Upper lobe of left lung (tissue), 6 donors: ENCODE data around the gene NUDT6. TPM values are rescaled to one million over a fixed set of nuclear protein-coding genes. Genes with fewer than 3 reads are reported as not detected.

Experiments used
- ATAC-seq, 2 donors: fragments of 200-7000 bp; cut with Tn5 transposase; one replicate each; pipeline ENCODE4 v1.9.1; 2022; ENCODE audit warnings: mild to moderate bottlenecking in 2 of 2, moderate library complexity in 2 of 2; ENCODE audit not compliant: low FRiP score in 2 of 2
- DNase-seq, 2 donors: peaks; one replicate each; pipeline ENCODE4 v3.0.0-alpha.2; 2019 to 2020
- H3K27ac ChIP-seq, 4 donors: fragments of 200-600 bp; sonication (generic); one replicate each; pipeline ENCODE4 v1.5.1; 2016 to 2019
- H3K27me3 ChIP-seq, 4 donors: fragments of 200-600 bp; sonication (generic); one replicate each; pipeline ENCODE4 v1.5.1; 2017 to 2019
- H3K36me3 ChIP-seq, 4 donors: fragments of 200-600 bp; sonication (generic); one replicate each; pipeline ENCODE4 v1.5.1; 2016 to 2019
- H3K4me1 ChIP-seq, 4 donors: fragments of 200-600 bp; sonication (generic); one replicate each; pipeline ENCODE4 v1.5.1; 2018 to 2019
- H3K4me3 ChIP-seq, 4 donors: fragments of 200-600 bp; sonication (generic); one replicate each; pipeline ENCODE4 v1.5.1; 2017 to 2019; ENCODE audit warnings: mild to moderate bottlenecking in 2 of 4, moderate library complexity in 1 of 4
- H3K9me3 ChIP-seq, 4 donors: fragments of 200-600 bp; sonication (generic); one replicate each; pipeline ENCODE4 v1.5.1; 2018 to 2019
- EP300 ChIP-seq, 4 donors: sonication (generic); formaldehyde crosslinking; IDR thresholded peaks; one replicate each; pipeline ENCODE4 v1.5.1; 2017; ENCODE audit warnings: antibody characterized with exemption in 4 of 4, control low read depth in 2 of 4
- POLR2A ChIP-seq, 4 donors: fragments of 450-650 bp; IDR thresholded peaks; one replicate each; pipeline ENCODE4 v1.5.1; 2016 to 2017; ENCODE audit warnings: antibody characterized with exemption in 4 of 4, mild to moderate bottlenecking in 2 of 4
- POLR2AphosphoS5 ChIP-seq, 2 donors: sonication (generic); formaldehyde crosslinking; IDR thresholded peaks; one replicate each; pipeline ENCODE4 v1.5.1; 2017; ENCODE audit warnings: antibody characterized with exemption in 2 of 2
- WGBS, 2 donors: methylation state at CpG; one replicate each; pipeline ENCODE4 v1.1.5; 2017 to 2018; 5-methylcytosine and 5-hydroxymethylcytosine counted together
- total RNA-seq, 6 donors: library from RNA; depleted of rRNA in 4 of 6; stranded (reverse); fragments of >200 nt in 4 of 6; gene quantifications; one replicate each; pipeline versions ENCODE4 v1.1.0 to v1.2.1, GENCODE V29; 2016 to 2021
- TF ChIP-seq, protein P1 (sequence below), 6 experiments: fragments of 450-650 bp in 4 of 6; fragments of 200-600 bp in 2 of 6; sonication (generic) in 2 of 6; IDR thresholded peaks; one replicate each; pipeline ENCODE4 v1.5.1; 2016 to 2019; ENCODE audit warnings: antibody characterized with exemption in 6 of 6
- donor health status: DM: no; HTN: no; CAD: no; lungs with moderate emphysema.
- donor health status: DM: no; HTN: yes; CAD: no; lungs with severe emphysema.

NUDT6 gene
- total RNA-seq, 6 donors from 2014 or later: 3.1 to 10.3 (median 6.3) TPM

DNA sequence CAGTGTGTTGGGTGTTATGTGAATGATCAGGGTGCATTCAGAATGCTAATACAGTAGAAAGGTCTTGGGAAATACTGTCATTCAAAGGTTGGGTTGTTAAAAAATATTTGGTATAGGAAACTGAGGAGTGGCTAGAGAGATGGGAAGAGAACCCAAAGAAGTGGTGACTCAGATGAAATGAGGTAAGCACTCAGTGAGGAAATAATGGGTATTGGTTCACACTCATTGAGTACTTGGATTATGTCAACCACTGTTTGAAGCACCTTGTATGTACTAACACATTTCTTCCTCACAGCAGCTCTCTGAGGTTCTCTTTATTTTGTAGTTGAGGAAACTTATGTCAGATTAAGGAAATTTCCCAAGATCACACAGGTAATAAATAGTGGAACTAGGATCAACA lies 40.8 kb upstream of the NUDT6 start:
- no peak for DNase-seq
- Histone ChIP-seq H3K36me3 (no peaks in the 10 kb centered on the region), H3K4me3 (no peak overlapping the region), H3K4me1 (peaks cover 0 to 4% (median 0%) of the 10 kb centered on the region in 4 donors), H3K9me3 (no peaks in the 10 kb centered on the region), H3K27ac (no peak overlapping the region), H3K27me3 (no peaks in the 10 kb centered on the region)
- TF ChIP-seq POLR2A (IDR thresholded peaks at IDR 0.05) (no peak), POLR2AphosphoS5 (IDR thresholded peaks at IDR 0.05) (no peak), EP300 (IDR thresholded peaks at IDR 0.05) (no peak)
- TF ChIP-seq, protein P1, sequence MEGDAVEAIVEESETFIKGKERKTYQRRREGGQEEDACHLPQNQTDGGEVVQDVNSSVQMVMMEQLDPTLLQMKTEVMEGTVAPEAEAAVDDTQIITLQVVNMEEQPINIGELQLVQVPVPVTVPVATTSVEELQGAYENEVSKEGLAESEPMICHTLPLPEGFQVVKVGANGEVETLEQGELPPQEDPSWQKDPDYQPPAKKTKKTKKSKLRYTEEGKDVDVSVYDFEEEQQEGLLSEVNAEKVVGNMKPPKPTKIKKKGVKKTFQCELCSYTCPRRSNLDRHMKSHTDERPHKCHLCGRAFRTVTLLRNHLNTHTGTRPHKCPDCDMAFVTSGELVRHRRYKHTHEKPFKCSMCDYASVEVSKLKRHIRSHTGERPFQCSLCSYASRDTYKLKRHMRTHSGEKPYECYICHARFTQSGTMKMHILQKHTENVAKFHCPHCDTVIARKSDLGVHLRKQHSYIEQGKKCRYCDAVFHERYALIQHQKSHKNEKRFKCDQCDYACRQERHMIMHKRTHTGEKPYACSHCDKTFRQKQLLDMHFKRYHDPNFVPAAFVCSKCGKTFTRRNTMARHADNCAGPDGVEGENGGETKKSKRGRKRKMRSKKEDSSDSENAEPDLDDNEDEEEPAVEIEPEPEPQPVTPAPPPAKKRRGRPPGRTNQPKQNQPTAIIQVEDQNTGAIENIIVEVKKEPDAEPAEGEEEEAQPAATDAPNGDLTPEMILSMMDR (IDR thresholded peaks at IDR 0.05): no peak
- no peak for ATAC-seq

DNA sequence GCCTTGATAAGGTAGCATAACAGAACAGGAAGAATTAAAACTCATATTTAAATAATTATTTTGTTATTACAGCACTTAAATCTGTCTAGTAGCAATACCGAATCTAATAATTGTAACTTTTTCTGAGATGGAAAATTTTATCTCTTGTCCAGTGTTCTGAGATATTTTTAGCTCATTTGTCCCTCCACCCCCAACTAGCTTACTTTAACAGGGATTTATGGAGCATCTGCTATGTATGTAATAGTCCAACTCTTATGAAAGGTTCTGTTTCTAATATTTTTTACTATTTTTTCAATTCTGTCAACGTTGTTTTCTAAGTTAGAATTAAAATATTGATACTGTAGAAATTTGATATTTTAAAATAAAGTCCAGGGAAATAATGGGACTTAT lies 38.2 kb upstream of the NUDT6 start:
- no peaks in the 10 kb centered on the region for H3K27me3 ChIP-seq
- H3K4me3 ChIP-seq: no peak overlapping the region
- DNase-seq: no peak
- H3K4me1 ChIP-seq: peaks cover 0 to 4% (median 0%) of the 10 kb centered on the region in 4 donors
- WGBS, 2 donors: 56 to 67% methylated on average over 2 of the region's 2 CpGs
- no peaks in the 10 kb centered on the region for H3K36me3 ChIP-seq
- H3K9me3 ChIP-seq: no peaks in the 10 kb centered on the region
- TF ChIP-seq, protein P1 (IDR thresholded peaks at IDR 0.05): no peak
- TF ChIP-seq POLR2AphosphoS5 (IDR thresholded peaks at IDR 0.05) (no peak), POLR2A (IDR thresholded peaks at IDR 0.05) (no peak), EP300 (IDR thresholded peaks at IDR 0.05) (no peak)
- H3K27ac ChIP-seq: no peak overlapping the region
- ATAC-seq: no peak

DNA sequence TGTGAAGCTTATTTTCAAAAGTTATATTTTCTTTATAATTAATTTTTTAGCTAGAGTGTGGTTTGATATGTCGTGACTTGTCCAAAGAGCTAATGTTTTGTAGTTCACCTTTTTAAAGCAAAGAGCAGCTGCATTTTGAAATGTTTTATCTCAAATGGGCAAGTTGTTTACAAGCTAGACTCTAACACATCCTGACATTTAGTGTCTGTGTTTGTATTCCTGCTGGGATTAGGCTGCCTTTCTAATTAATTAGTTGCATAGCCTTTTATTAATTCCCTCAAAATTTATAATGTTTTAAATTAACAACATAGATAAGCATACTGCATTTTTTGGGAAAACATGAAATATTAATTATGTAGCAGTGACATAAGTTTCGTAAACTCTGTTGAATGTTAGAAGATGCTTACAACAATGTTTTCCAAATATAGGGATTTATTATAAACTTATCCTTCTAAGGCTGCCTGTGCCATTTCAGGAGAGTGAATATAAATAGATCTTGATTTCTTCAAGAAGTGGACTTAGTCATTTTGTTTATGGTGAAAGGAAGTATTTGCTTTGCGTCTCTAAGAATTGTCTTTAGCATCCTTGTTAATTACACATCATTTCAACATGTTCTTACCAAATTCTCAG lies 37.7 kb upstream of the NUDT6 start:
- H3K36me3 ChIP-seq: no peaks in the 10 kb centered on the region
- H3K4me1 ChIP-seq: peaks cover 0 to 4% (median 0%) of the 10 kb centered on the region in 4 donors
- no peak for ATAC-seq
- DNase-seq: no peak
- no peak for TF ChIP-seq POLR2A (IDR thresholded peaks at IDR 0.05)
- TF ChIP-seq, protein P1 (IDR thresholded peaks at IDR 0.05): no peak
- TF ChIP-seq POLR2AphosphoS5 (IDR thresholded peaks at IDR 0.05): no peak
- no peak for TF ChIP-seq EP300 (IDR thresholded peaks at IDR 0.05)
- WGBS, 2 donors: 58 to 62% methylated on average over 3 of the region's 3 CpGs
- no peak overlapping the region for H3K4me3 ChIP-seq
- H3K27me3 ChIP-seq: no peaks in the 10 kb centered on the region
- H3K9me3 ChIP-seq: no peaks in the 10 kb centered on the region
- H3K27ac ChIP-seq: no peak overlapping the region

DNA sequence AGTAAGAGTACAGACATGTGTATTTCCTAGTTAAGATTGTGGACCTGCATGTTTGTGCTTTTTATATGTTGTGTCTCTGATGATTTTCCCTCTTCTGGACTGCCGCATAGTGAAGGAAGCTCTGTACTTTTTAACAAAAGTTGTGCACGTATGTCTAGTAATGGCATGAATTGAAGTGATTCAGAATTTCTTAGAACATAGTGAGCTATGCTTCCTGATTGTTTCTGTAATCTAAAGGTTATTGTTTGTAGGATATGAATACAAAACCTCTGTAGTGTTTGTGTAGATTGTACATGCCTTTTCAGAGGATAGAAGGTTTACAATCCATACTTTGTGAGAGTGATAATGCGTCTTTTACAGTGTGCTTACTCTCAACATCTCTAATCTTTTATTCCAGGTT lies 37.0 kb upstream of the NUDT6 start:
- no peak overlapping the region for H3K4me3 ChIP-seq
- no peaks in the 10 kb centered on the region for H3K27me3 ChIP-seq
- H3K27ac ChIP-seq: no peak overlapping the region
- TF ChIP-seq POLR2AphosphoS5 (IDR thresholded peaks at IDR 0.05) (no peak), EP300 (IDR thresholded peaks at IDR 0.05) (no peak), POLR2A (IDR thresholded peaks at IDR 0.05) (no peak)
- TF ChIP-seq, protein P1 (IDR thresholded peaks at IDR 0.05): no peak
- 76 to 77% methylated on average over 3 of the region's 3 CpGs for WGBS, 2 donors
- DNase-seq: no peak
- no peaks in the 10 kb centered on the region for H3K9me3 ChIP-seq
- H3K36me3 ChIP-seq: no peaks in the 10 kb centered on the region
- no peak for ATAC-seq
- H3K4me1 ChIP-seq: peaks cover 0 to 4% (median 0%) of the 10 kb centered on the region in 4 donors

DNA sequence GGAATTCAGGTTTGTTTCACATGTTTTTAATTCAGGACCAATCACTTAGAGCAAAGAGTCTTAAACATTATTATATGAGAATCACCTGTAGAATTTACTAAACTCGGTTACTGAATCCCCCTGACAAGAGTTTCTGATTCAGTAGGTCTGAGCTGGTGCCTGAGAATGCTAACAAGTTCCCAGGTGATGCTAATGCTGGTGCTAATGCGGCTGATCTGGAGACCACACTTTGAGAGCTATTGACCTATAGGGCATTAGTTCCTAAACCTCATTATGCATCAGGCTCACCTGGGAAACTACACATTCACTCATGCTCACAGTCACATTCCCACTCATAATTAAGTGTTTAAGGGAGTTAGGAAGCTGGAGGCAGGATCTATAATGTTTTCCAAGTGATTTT lies 36.1 kb upstream of the NUDT6 start:
- no peak for DNase-seq
- Histone ChIP-seq H3K4me3 (no peak overlapping the region), H3K4me1 (peaks cover 0 to 4% (median 0%) of the 10 kb centered on the region in 4 donors), H3K36me3 (peaks cover 0 to 7% (median 0%) of the 10 kb centered on the region in 4 donors), H3K9me3 (no peaks in the 10 kb centered on the region), H3K27me3 (no peaks in the 10 kb centered on the region), H3K27ac (no peak overlapping the region)
- WGBS, 2 donors: 71 to 91% methylated on average over 2 of the region's 2 CpGs
- ATAC-seq: no peak
- no peak for TF ChIP-seq POLR2A (IDR thresholded peaks at IDR 0.05)
- TF ChIP-seq, protein P1 (IDR thresholded peaks at IDR 0.05): no peak
